ENCODE data around the gene CYP1B1.
"Not testable (repeated sequence)": the region's sequence is repeated elsewhere in the genome, so short reads cannot be mapped to it uniquely, and the experiment has no call there.

Gene CYP1B1

DNA sequence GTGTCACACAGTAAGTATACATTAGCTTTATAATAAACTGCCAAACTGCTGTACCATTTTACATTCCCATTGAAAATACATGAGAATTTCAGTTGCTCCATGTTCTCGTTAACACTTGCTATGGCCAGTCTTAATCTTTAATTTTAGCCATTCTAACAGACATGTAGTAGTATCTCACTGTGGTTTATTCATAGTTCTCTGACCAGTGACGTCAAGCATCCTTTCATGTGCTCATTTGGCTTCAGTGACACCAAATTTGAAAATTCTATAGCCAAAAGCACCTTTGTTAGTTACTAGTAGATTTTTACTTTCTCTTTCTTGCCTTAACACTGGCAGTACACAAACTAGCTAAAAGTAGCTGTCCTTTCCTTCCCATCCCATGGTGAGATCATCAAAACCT is 43.0 kb downstream of the CYP1B1 start:
- DNase-seq, result no peak

DNA sequence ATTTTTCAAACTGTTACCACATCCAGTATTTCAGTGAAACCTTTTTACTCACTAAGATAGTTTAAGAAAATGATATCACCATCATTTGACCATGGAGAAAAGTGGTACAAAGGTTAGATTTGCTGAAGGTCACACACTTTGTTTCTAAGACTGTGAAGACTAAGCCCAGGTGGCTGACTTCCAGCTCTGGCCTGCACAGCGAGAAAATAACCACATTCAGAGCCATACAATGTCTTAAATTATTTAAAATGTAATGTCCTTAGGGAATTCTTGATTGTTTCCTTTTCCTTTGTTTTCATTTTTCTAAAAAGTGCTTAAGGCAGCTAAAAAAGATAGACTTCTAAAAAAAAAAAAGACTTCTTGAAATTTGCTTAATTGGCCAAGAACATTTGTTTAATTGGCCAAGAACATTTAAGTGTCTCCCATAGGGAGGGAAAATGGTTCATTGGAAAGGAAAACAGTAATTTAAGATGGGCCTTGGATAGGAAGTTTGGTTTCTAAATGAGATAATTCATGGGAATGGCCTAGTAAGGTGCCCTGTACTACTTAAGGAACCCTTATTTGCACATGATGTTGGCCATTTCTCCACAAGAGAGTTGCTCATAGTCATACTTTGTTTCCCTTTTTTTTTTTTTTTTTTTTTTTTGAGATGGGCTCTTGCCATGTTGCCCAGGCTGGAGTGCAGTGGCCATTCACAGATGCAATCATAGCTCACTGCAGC is 45.2 kb downstream of the CYP1B1 start:
- no peak for DNase-seq

DNA sequence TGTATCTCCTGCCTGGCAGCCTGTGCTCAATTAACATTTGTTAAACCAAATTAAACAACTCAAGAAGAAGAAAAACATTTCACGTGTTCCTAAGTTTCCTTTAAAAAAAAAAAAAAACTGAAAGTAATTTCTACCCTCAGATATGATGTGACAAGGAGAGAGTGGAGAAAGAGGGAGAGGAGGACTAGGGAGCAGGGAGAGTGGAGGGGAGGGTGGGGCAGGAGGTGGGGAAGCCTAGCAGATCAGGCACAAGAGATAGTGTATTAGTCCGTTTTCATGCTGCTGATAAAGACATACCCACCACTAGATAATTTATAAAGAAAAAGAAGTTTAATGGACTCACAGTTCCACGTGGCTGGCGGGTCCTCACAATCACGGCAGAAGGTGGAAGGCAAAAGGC is 46.4 kb downstream of the CYP1B1 start:
- no peak for DNase-seq

DNA sequence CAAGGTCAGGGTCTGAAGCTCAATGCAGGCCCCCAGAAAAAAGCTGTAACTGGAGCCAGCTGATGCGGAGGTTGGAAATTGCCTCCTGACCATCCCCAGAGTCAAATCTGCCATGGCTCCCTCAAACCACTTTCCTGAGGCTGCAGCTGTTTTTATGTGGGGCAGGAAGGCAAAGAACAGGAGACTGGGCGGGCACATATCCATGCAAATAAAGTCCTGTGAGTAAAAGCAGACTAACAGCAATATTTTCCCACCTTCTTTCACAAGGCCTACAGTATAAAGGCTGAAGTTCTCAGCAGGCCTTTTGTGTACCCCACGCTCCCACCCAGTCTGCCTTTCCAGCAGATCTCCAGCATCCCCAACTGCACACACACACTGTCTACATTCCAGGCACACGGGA is 47.1 kb downstream of the CYP1B1 start:
- no peak for DNase-seq

DNA sequence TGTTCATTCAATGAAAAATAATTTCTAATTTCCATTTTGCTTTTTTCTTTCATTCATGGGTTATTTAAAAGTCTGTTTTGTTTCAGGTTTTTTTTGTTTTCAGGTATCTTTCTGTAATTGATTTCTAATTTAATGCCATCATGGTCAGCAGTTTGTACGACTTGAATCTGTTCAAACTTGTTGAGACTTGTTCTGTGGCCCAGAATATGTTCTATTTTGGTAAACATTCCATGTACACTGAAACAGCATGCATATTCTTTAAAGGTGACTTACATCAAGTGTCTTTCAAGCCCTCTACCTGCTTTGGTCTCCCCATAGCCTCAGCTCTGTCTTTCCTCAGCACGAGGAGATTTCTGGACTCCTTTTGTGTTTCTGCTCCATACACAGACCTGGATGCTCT is 49.1 kb downstream of the CYP1B1 start:
- DNase-seq, result no peak

DNA sequence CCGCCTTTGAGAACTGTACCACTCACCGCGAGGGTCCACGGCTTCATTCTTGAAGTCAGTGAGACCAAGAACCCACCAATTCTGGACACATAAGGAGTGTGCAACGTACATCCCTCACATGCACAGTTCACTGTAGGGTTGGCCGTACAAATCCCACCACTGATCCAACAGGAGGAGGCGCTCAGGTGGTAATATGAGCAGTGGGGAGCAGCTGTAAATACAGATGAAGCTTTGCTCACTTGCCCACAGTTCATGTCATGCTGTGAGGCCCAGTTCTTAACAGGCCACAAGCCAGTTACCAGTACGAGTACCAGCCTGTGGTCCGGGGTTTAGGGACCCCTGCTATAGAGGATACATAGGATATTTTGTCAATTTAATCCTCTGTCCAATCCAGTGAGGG is 54.4 kb downstream of the CYP1B1 start:
- no peak for DNase-seq

DNA sequence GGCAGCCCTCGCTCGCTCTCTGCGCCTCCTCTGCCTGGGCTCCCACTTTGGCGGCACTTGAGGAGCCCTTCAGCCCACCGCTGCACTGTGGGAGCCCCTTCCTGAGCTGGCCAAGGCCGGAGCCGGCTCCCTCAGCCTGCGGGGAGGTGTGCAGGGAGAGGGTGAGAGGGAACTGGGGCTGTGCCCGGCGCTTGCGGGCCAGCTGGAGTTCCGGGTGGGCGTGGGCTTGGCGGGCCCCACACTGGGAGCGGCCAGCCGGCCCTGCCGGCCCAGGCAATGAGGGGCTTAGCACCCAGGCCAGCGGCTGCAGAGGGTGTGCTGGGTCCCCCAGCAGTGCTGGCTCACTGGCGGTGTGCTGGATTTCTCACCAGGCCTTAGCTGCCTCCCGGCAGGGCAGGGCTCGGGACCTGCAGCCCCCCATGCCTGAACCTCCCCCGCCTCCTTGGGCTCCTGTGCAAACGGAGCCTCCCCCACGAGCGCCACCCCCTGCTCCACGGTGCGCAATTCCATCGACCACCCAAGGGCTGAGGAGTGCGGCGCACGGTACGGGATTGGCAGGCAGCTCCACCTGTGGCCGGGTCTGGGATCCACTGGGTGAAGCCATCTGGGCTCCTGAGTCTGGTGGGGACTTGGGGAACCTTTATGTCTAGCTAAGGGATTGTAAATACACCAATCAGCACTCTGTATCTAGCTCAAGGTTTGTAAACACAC is 55.4 kb downstream of the CYP1B1 start:
- DNase-seq, result not testable (repeated sequence)

DNA sequence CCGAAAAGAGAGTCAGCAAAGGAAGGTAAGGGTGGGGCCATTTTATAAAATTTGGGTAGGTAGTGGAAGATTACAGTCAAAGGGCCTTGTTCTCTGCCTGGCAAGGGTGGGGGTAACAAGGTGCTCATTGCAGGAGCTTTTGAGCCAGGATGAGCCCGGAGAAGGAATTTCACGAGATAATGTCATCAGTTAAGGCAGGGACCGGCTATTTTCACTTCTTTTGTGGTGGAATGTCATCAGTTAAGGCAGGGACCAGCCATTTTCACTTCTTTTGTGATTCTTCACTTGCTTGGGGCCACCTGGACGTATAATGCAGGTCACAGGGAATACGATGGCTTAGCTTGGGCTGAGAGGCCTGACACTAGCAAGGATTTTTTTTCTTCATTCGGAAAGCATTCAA is 58.1 kb downstream of the CYP1B1 start:
- DNase-seq, result no peak
